Subcutaneous abdominal adipose tissue (tissue), 5 donors: Measurements from ENCODE around the gene CEACAM5.

Experiments
- H3K27ac ChIP-seq: one replicate; pipeline ENCODE4 v1.7.0; 2013; ENCODE audit warnings: low read depth, mild to moderate bottlenecking, inconsistent platforms, low read length, moderate library complexity
- H3K27me3 ChIP-seq, 5 donors: one replicate each; pipeline ENCODE4 v1.7.0; 2013; ENCODE audit warnings: low read length in 5 of 5, inconsistent platforms in 1 of 5; ENCODE audit not compliant: control insufficient read depth in 5 of 5, insufficient read depth in 4 of 5
- H3K36me3 ChIP-seq, 5 donors: one replicate each; pipeline ENCODE4 v1.7.0; 2013; ENCODE audit warnings: low read length in 5 of 5; ENCODE audit not compliant: control insufficient read depth in 5 of 5, insufficient read depth in 5 of 5
- H3K4me1 ChIP-seq, 5 donors: one replicate each; pipeline ENCODE4 v1.7.0; 2013; ENCODE audit warnings: low read length in 5 of 5, mild to moderate bottlenecking in 3 of 5, moderate library complexity in 1 of 5; ENCODE audit not compliant: control insufficient read depth in 5 of 5, insufficient read depth in 5 of 5
- H3K4me3 ChIP-seq, 5 donors: one replicate each; pipeline ENCODE4 v1.7.0; 2013; ENCODE audit warnings: low read length in 5 of 5, low read depth in 1 of 5
- H3K9ac ChIP-seq, 5 donors: one replicate each; pipeline ENCODE4 v1.7.0; 2013; ENCODE audit warnings: low read length in 5 of 5, mild to moderate bottlenecking in 4 of 5, moderate library complexity in 3 of 5
- H3K9me3 ChIP-seq, 5 donors: one replicate each; pipeline ENCODE4 v1.7.0; 2013; ENCODE audit warnings: low read length in 5 of 5; ENCODE audit not compliant: control insufficient read depth in 5 of 5
- donor health status: healthy.
- donor health status: healthy.
- donor health status: healthy.
- donor health status: healthy.
- donor health status: healthy.

CEACAM5 gene

DNA sequence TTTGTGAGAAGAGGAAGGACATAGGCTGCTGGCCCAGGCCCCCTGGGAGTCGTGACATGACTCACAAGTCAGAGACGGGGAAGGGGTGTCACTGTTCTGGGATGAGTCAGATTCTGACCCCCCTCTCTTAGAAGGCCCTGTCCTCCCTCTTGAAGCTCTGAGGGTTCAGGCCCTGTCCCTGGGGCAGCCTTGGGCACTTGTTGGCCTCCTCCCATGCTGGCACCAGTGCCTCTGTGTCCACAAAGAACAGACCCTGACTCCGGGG lies 17.7 kb upstream of the CEACAM5 start:
- Histone ChIP-seq H3K9me3 (peaks cover 0 to 19% (median 3%) of the 10 kb centered on the region in 5 donors), H3K36me3 (no peaks in the 10 kb centered on the region), H3K9ac (no peak overlapping the region), H3K4me1 (no peaks in the 10 kb centered on the region), H3K4me3 (no peak overlapping the region), H3K27me3 (peaks cover 0 to 31% (median 14%) of the 10 kb centered on the region in 5 donors), H3K27ac (no peak overlapping the region)

DNA sequence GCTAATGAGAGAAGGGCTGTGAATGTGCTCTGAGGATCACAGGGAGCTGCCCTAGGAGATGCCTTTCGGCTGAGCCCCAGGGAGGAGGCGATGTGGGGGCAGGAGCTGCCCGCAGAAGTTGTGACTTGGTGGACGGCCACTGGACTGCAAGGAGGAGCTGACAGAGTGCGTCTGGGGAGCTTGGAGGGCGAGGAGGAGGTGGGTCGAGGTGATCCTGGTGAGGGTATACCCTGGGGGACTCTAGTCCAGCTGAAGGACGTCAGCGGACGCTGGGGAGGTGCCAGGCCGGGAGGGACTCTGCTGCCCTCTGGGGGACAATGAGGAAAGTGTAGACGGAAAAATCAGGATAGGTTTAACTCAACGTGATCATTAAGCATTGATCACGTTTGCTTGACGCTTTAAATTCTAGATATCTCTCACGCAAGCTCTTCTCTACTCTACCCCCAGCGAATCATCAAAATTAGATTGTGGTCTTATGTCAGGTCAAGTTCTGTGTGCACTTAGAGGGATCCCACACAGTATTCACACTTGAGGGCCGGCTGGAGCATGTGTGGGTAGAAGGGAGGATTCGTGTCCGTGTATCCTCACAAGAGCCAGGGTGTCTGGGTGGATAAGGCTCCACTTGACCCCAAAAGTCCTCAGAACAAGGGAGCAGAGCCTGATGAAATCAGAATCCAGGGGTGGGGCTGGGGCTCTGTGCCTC lies 17.0 kb upstream of the CEACAM5 start:
- Histone ChIP-seq H3K9me3 (peaks cover 0 to 19% (median 3%) of the 10 kb centered on the region in 5 donors), H3K36me3 (no peaks in the 10 kb centered on the region), H3K4me1 (no peaks in the 10 kb centered on the region), H3K4me3 (no peak overlapping the region), H3K27ac (no peak overlapping the region), H3K9ac (no peak overlapping the region), H3K27me3 (peaks cover 0 to 38% (median 14%) of the 10 kb centered on the region in 5 donors)

DNA sequence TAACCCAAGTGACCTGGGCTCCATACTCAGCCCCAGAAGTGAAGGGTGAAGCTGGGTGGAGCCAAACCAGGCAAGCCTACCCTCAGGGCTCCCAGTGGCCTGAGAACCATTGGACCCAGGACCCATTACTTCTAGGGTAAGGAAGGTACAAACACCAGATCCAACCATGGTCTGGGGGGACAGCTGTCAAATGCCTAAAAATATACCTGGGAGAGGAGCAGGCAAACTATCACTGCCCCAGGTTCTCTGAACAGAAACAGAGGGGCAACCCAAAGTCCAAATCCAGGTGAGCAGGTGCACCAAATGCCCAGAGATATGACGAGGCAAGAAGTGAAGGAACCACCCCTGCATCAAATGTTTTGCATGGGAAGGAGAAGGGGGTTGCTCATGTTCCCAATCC lies 14.2 kb upstream of the CEACAM5 start:
- no peak overlapping the region for H3K9ac ChIP-seq
- H3K27ac ChIP-seq = no peak overlapping the region
- peaks cover 0 to 19% (median 3%) of the 10 kb centered on the region in 5 donors for H3K9me3 ChIP-seq
- no peaks in the 10 kb centered on the region for H3K4me1 ChIP-seq
- H3K36me3 ChIP-seq = no peaks in the 10 kb centered on the region
- H3K4me3 ChIP-seq = no peak overlapping the region
- H3K27me3 ChIP-seq = peaks cover 8 to 35% (median 19%) of the 10 kb centered on the region in 5 donors

DNA sequence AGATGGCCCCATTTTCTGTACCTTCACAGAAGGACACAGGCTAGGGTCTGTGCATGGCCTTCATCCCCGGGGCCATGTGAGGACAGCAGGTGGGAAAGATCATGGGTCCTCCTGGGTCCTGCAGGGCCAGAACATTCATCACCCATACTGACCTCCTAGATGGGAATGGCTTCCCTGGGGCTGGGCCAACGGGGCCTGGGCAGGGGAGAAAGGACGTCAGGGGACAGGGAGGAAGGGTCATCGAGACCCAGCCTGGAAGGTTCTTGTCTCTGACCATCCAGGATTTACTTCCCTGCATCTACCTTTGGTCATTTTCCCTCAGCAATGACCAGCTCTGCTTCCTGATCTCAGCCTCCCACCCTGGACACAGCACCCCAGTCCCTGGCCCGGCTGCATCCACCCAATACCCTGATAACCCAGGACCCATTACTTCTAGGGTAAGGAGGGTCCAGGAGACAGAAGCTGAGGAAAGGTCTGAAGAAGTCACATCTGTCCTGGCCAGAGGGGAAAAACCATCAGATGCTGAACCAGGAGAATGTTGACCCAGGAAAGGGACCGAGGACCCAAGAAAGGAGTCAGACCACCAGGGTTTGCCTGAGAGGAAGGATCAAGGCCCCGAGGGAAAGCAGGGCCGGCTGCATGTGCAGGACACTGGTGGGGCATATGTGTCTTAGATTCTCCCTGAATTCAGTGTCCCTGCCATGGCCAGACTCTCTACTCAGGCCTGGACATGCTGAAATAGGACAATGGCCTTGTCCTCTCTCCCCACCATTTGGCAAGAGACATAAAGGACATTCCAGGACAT lies 13.4 kb upstream of the CEACAM5 start:
- H3K4me1 ChIP-seq = no peaks in the 10 kb centered on the region
- H3K9ac ChIP-seq = no peak overlapping the region
- peaks cover 8 to 40% (median 18%) of the 10 kb centered on the region in 5 donors for H3K27me3 ChIP-seq
- no peaks in the 10 kb centered on the region for H3K36me3 ChIP-seq
- H3K9me3 ChIP-seq = peaks cover 0 to 19% (median 3%) of the 10 kb centered on the region in 5 donors
- H3K4me3 ChIP-seq = no peak overlapping the region
- H3K27ac ChIP-seq = no peak overlapping the region

DNA sequence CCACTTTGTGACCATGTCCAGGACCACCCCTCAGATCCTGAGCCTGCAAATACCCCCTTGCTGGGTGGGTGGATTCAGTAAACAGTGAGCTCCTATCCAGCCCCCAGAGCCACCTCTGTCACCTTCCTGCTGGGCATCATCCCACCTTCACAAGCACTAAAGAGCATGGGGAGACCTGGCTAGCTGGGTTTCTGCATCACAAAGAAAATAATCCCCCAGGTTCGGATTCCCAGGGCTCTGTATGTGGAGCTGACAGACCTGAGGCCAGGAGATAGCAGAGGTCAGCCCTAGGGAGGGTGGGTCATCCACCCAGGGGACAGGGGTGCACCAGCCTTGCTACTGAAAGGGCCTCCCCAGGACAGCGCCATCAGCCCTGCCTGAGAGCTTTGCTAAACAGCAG lies 12.7 kb upstream of the CEACAM5 start:
- peaks cover 0 to 19% (median 3%) of the 10 kb centered on the region in 5 donors for H3K9me3 ChIP-seq
- H3K9ac ChIP-seq = no peak overlapping the region
- H3K4me1 ChIP-seq = no peaks in the 10 kb centered on the region
- H3K27ac ChIP-seq = no peak overlapping the region
- peaks cover 8 to 36% (median 18%) of the 10 kb centered on the region in 5 donors for H3K27me3 ChIP-seq
- H3K4me3 ChIP-seq = no peak overlapping the region
- H3K36me3 ChIP-seq = no peaks in the 10 kb centered on the region

DNA sequence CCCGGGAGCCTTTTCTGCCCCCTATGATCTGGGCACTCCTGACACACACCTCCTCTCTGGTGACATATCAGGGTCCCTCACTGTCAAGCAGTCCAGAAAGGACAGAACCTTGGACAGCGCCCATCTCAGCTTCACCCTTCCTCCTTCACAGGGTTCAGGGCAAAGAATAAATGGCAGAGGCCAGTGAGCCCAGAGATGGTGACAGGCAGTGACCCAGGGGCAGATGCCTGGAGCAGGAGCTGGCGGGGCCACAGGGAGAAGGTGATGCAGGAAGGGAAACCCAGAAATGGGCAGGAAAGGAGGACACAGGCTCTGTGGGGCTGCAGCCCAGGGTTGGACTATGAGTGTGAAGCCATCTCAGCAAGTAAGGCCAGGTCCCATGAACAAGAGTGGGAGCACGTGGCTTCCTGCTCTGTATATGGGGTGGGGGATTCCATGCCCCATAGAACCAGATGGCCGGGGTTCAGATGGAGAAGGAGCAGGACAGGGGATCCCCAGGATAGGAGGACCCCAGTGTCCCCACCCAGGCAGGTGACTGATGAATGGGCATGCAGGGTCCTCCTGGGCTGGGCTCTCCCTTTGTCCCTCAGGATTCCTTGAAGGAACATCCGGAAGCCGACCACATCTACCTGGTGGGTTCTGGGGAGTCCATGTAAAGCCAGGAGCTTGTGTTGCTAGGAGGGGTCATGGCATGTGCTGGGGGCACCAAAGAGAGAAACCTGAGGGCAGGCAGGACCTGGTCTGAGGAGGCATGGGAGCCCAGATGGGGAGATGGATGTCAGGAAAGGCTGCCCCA lies 11.8 kb upstream of the CEACAM5 start:
- H3K27me3 ChIP-seq = peaks cover 8 to 43% (median 19%) of the 10 kb centered on the region in 5 donors
- H3K36me3 ChIP-seq = no peaks in the 10 kb centered on the region
- peaks cover 0 to 18% (median 3%) of the 10 kb centered on the region in 5 donors for H3K9me3 ChIP-seq
- H3K4me3 ChIP-seq = no peak overlapping the region
- no peak overlapping the region for H3K27ac ChIP-seq
- H3K4me1 ChIP-seq = no peaks in the 10 kb centered on the region
- no peak overlapping the region for H3K9ac ChIP-seq

DNA sequence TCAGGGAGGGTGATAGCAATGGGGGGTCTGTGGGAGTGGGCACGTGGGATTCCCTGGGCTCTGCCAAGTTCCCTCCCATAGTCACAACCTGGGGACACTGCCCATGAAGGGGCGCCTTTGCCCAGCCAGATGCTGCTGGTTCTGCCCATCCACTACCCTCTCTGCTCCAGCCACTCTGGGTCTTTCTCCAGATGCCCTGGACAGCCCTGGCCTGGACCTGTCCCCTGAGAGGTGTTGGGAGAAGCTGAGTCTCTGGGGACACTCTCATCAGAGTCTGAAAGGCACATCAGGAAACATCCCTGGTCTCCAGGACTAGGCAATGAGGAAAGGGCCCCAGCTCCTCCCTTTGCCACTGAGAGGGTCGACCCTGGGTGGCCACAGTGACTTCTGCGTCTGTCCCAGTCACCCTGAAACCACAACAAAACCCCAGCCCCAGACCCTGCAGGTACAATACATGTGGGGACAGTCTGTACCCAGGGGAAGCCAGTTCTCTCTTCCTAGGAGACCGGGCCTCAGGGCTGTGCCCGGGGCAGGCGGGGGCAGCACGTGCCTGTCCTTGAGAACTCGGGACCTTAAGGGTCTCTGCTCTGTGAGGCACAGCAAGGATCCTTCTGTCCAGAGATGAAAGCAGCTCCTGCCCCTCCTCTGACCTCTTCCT lies 11.1 kb upstream of the CEACAM5 start:
- Histone ChIP-seq H3K27me3 (peaks cover 8 to 44% (median 19%) of the 10 kb centered on the region in 5 donors), H3K36me3 (no peaks in the 10 kb centered on the region)

DNA sequence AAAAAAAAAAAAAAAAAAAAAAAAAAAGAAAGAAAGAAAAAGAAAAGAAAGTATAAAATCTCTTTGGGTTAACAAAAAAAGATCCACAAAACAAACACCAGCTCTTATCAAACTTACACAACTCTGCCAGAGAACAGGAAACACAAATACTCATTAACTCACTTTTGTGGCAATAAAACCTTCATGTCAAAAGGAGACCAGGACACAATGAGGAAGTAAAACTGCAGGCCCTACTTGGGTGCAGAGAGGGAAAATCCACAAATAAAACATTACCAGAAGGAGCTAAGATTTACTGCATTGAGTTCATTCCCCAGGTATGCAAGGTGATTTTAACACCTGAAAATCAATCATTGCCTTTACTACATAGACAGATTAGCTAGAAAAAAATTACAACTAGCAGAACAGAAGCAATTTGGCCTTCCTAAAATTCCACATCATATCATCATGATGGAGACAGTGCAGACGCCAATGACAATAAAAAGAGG lies 9.6 kb upstream of the CEACAM5 start:
- Histone ChIP-seq H3K27ac (no peak overlapping the region), H3K27me3 (peaks cover 8 to 44% (median 19%) of the 10 kb centered on the region in 5 donors), H3K4me1 (peaks cover 0 to 7% (median 2%) of the 10 kb centered on the region in 5 donors), H3K9ac (no peak overlapping the region), H3K36me3 (no peaks in the 10 kb centered on the region), H3K9me3 (peaks cover 0 to 7% (median 0%) of the 10 kb centered on the region in 5 donors), H3K4me3 (no peak overlapping the region)

More for the DNA sequence above, 11.1 kb upstream of the CEACAM5 start:
- Histone ChIP-seq H3K4me3 (no peak overlapping the region), H3K9me3 (peaks cover 0 to 12% (median 3%) of the 10 kb centered on the region in 5 donors), H3K4me1 (peaks cover 0 to 7% (median 0%) of the 10 kb centered on the region in 5 donors), H3K27ac (no peak overlapping the region), H3K9ac (no peak overlapping the region)

DNA sequence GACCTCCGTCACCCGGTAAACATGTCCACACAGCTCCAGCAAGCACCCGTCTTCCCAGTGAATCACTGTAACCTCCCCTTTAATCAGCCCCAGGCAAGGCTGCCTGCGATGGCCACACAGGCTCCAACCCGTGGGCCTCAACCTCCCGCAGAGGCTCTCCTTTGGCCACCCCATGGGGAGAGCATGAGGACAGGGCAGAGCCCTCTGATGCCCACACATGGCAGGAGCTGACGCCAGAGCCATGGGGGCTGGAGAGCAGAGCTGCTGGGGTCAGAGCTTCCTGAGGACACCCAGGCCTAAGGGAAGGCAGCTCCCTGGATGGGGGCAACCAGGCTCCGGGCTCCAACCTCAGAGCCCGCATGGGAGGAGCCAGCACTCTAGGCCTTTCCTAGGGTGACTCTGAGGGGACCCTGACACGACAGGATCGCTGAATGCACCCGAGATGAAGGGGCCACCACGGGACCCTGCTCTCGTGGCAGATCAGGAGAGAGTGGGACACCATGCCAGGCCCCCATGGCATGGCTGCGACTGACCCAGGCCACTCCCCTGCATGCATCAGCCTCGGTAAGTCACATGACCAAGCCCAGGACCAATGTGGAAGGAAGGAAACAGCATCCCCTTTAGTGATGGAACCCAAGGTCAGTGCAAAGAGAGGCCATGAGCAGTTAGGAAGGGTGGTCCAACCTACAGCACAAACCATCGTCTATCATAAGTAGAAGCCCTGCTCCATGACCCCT lies 9.0 kb upstream of the CEACAM5 start:
- Histone ChIP-seq H3K27me3 (peaks cover 8 to 45% (median 18%) of the 10 kb centered on the region in 5 donors), H3K9ac (no peak overlapping the region), H3K27ac (no peak overlapping the region), H3K4me1 (peaks cover 0 to 7% (median 2%) of the 10 kb centered on the region in 5 donors), H3K4me3 (no peak overlapping the region), H3K9me3 (peaks cover 0 to 2% (median 0%) of the 10 kb centered on the region in 5 donors), H3K36me3 (no peaks in the 10 kb centered on the region)
